ENCODE results near the gene RNF31. TPM values are rescaled to one million over a fixed set of nuclear protein-coding genes. Genes with fewer than 3 reads are reported as not detected.

RNF31 gene
- total RNA-seq, 2 donors from 2014 or later = 73.8 to 76.9 TPM

DNA sequence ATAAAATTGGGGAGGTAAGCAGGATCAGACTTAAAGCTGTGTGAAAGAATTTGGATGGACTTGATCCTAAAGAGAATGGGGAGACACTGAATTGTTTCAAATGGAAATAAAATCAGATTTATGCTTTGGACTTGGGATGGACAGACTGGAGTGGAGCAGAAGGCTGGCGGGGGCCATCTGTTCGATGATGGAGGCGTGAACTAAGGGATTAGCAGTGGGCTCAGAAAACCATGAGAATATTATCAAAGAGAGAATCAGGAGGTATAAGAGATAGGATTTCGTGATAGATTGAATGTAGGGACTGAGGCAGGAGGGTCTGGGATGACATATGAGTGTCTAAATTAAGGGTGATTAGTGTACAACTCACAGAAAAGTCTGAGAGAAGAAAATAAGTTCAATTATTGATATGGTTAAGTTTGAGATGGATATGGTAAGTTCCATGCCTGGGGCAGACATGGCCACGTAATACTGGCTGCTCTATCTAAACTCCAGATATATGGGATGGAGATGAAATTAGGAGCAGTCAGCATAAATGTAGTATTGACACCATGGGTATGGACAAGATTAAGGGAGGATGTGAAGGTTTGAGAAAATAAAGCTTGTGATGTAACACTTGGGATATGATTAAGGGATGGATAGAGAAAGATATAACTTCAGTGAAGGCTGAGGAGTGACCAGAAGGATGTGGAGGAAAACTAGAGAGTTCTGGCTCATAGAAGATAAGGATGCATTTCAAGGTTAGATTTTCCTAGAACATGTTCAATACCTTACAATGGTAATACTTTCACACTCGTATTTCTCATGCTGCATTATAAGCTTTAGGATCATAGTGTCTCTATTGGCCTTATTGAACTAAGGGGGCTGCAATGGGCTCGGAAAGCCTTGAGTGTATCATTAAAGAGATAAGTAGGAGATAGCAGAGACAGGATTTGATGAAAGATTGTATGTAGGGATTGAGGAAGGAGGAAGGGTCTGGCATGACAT is 57.2 kb downstream of the RNF31 start:
- no peaks in the 10 kb centered on the region for H3K36me3 ChIP-seq
- no peak for DNase-seq (ENCODE audit: low spot score)
- H3K27ac ChIP-seq = no peak overlapping the region
- no peaks in the 10 kb centered on the region for H3K4me1 ChIP-seq (replicated peaks)
- TF ChIP-seq POLR2AphosphoS5 (IDR thresholded peaks at IDR 0.05) = no peak
- TF ChIP-seq POLR2A (IDR thresholded peaks at IDR 0.05) = no peak
- TF ChIP-seq, protein P1, sequence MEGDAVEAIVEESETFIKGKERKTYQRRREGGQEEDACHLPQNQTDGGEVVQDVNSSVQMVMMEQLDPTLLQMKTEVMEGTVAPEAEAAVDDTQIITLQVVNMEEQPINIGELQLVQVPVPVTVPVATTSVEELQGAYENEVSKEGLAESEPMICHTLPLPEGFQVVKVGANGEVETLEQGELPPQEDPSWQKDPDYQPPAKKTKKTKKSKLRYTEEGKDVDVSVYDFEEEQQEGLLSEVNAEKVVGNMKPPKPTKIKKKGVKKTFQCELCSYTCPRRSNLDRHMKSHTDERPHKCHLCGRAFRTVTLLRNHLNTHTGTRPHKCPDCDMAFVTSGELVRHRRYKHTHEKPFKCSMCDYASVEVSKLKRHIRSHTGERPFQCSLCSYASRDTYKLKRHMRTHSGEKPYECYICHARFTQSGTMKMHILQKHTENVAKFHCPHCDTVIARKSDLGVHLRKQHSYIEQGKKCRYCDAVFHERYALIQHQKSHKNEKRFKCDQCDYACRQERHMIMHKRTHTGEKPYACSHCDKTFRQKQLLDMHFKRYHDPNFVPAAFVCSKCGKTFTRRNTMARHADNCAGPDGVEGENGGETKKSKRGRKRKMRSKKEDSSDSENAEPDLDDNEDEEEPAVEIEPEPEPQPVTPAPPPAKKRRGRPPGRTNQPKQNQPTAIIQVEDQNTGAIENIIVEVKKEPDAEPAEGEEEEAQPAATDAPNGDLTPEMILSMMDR (IDR thresholded peaks at IDR 0.05) = no peak
- intact Hi-C loops (cut with DNase I) = no loop called here
- H3K27me3 ChIP-seq (replicated peaks; ENCODE audit: insufficient read depth) = no peaks in the 10 kb centered on the region
- no peak overlapping the region for H3K4me3 ChIP-seq
- WGBS = 93% methylated on average over 7 of the region's 7 CpGs
- no peaks in the 10 kb centered on the region for H3K9me3 ChIP-seq

DNA sequence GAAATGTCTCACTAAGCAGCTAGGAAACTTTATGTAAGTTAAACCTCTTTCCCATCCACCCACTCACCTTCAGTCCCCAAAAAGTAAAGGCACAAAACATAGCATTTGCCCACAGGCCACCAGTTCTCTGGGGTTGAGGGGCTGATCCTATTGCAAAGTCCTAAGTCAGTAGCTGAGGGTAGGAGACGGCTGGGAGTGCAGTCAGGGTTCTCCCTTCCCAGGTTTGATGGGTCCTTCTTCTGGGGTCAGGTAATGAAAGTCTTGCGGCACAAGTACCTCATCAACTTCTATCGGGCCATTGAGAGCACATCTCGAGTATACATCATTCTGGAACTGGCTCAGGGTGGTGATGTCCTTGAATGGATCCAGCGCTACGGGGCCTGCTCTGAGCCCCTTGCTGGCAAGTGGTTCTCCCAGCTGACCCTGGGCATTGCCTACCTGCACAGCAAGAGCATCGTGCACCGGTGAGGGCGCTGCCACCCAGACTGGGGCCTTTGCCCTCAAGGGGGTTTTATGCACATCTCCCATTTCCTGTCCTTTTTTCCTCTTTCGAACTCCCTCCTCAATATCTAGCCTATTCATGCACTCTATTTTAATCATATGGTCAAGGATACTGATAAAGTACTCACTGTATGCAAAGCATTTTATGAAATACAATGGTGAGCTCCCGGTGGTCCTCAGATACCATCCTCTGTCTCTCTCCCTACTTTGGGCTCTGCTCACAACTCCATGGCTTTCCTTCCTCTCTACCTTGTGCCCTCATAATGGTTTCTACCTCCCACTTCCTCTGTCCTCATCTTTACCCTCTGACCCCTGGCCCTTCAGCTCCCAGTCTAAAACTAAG is 59.2 kb downstream of the RNF31 start:
- WGBS = 98% methylated on average over 11 of the region's 11 CpGs
- Histone ChIP-seq H3K27me3 (replicated peaks; ENCODE audit: insufficient read depth) (no peaks in the 10 kb centered on the region), H3K4me1 (replicated peaks) (no peaks in the 10 kb centered on the region), H3K27ac (no peak overlapping the region), H3K4me3 (no peak overlapping the region), H3K36me3 (no peaks in the 10 kb centered on the region), H3K9me3 (no peaks in the 10 kb centered on the region)
- no peak for DNase-seq (ENCODE audit: low spot score)
- intact Hi-C loops (cut with DNase I) = no loop called here
- no peak for TF ChIP-seq POLR2AphosphoS5 (IDR thresholded peaks at IDR 0.05)
- TF ChIP-seq, protein P1 (IDR thresholded peaks at IDR 0.05) = no peak
- no peak for TF ChIP-seq POLR2A (IDR thresholded peaks at IDR 0.05)

DNA sequence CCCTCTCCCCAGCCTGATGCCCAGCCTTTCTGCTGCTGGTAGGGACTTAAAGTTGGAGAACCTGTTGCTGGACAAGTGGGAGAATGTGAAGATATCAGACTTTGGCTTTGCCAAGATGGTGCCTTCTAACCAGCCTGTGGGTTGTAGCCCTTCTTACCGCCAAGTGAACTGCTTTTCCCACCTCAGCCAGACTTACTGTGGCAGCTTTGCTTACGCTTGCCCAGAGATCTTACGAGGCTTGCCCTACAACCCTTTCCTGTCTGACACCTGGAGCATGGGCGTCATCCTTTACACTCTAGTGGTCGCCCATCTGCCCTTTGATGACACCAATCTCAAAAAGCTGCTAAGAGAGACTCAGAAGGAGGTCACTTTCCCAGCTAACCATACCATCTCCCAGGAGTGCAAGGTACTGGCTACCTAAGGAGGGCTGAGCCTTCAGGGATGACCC is 59.8 kb downstream of the RNF31 start:
- WGBS = 97% methylated on average over 5 of the region's 5 CpGs
- no peaks in the 10 kb centered on the region for H3K36me3 ChIP-seq
- H3K27ac ChIP-seq = no peak overlapping the region
- no peak for DNase-seq (ENCODE audit: low spot score)
- H3K27me3 ChIP-seq (replicated peaks; ENCODE audit: insufficient read depth) = no peaks in the 10 kb centered on the region
- TF ChIP-seq POLR2AphosphoS5 (IDR thresholded peaks at IDR 0.05) (no peak), POLR2A (IDR thresholded peaks at IDR 0.05) (no peak)
- TF ChIP-seq, protein P1 (IDR thresholded peaks at IDR 0.05) = no peak
- no peak overlapping the region for H3K4me3 ChIP-seq
- no peaks in the 10 kb centered on the region for H3K4me1 ChIP-seq (replicated peaks)
- H3K9me3 ChIP-seq = no peaks in the 10 kb centered on the region
- intact Hi-C loops (cut with DNase I) = no loop called here

GRCh38 chr14:24207625-24208024 is 60.3 kb downstream of the RNF31 start:
- Histone ChIP-seq H3K27ac (no peak overlapping the region), H3K4me1 (replicated peaks) (no peaks in the 10 kb centered on the region), H3K36me3 (no peaks in the 10 kb centered on the region), H3K9me3 (no peaks in the 10 kb centered on the region), H3K4me3 (no peak overlapping the region), H3K27me3 (replicated peaks; ENCODE audit: insufficient read depth) (no peaks in the 10 kb centered on the region)
- TF ChIP-seq POLR2A (IDR thresholded peaks at IDR 0.05) (no peak), POLR2AphosphoS5 (IDR thresholded peaks at IDR 0.05) (no peak)
- TF ChIP-seq, protein P1 (IDR thresholded peaks at IDR 0.05) = no peak
- 98% methylated on average over 2 of the region's 2 CpGs for WGBS
- intact Hi-C loops (cut with DNase I) = no loop called here
- no peak for DNase-seq (ENCODE audit: low spot score)

Small RNA genes lying within 50 kb of the gene (microRNA-seq; reads per million reads assigned to microRNA genes)
- gene MIR7703 = not detected

Small RNA genes lying within 50 kb of the gene (small RNA-seq; reads per million reads assigned to genes)
- gene AL136295.4 = 0 reads per million in 2 donors
- gene CHMP4A = 0 reads per million in 2 donors
- 0 reads per million in 2 donors for gene IPO4
- 0 reads per million in 2 donors for gene IRF9
- gene RNA5SP383 = 0.60 to 1.0 reads per million in 2 donors

Other genes with a start within 250 kb of the RNF31 start
- gene DHRS4, start 193.7 kb upstream of the RNF31 start, total RNA-seq = 10 to 100 TPM; 37.0 to 40.6 TPM
- gene DHRS4L2, start 158.6 kb upstream of the RNF31 start, total RNA-seq = 10 to 100 TPM; 13.1 to 17.9 TPM
- 1 to 10 TPM in 1 of 2 donors, under 1 TPM in 1; 0.59 to 3.9 TPM for gene CARMIL3, start 95.5 kb upstream of the RNF31 start, total RNA-seq
- 1 to 10 TPM; 1.8 to 8.8 TPM for gene CPNE6, start 75.9 kb upstream of the RNF31 start, total RNA-seq
- gene PCK2, start 53.2 kb upstream of the RNF31 start, total RNA-seq = 10 to 100 TPM; 15.4 to 21.8 TPM
- 100 to 1,000 TPM; 111 to 115 TPM for gene DCAF11, start 32.7 kb upstream of the RNF31 start, total RNA-seq
- 1 to 10 TPM; 4.3 to 4.7 TPM for gene NRL, start 32.5 kb upstream of the RNF31 start, total RNA-seq
- 1 to 10 TPM in 1 of 2 donors, not detected in 1; 2.0 TPM for gene FITM1, start 16.8 kb upstream of the RNF31 start, total RNA-seq
- 100 to 1,000 TPM in 1 of 2 donors, 10 to 100 TPM in 1; 85.4 to 213 TPM for gene PSME1, start 11.3 kb upstream of the RNF31 start, total RNA-seq
- 10 to 100 TPM; 13.1 to 13.6 TPM for gene EMC9, start 5.9 kb upstream of the RNF31 start, total RNA-seq
- 10 to 100 TPM; 34.5 to 89.3 TPM for gene PSME2, start 888 bp upstream of the RNF31 start, total RNA-seq
- 10 to 100 TPM; 61.5 to 82.9 TPM for gene IRF9, start 13.8 kb downstream of the RNF31 start, total RNA-seq
- 10 to 100 TPM in 1 of 2 donors, 1 to 10 TPM in 1; 5.6 to 25.4 TPM for gene REC8, start 24.6 kb downstream of the RNF31 start, total RNA-seq
- gene IPO4, start 41.3 kb downstream of the RNF31 start, total RNA-seq = 10 to 100 TPM; 42.6 to 44.5 TPM
- 100 to 1,000 TPM in 1 of 2 donors, 10 to 100 TPM in 1; 68.9 to 113 TPM for gene TM9SF1, start 47.9 kb downstream of the RNF31 start, total RNA-seq
- gene TSSK4, start 58.2 kb downstream of the RNF31 start, total RNA-seq = 1 to 10 TPM in 1 of 2 donors, not detected in 1; 1.2 TPM
- gene CHMP4A, start 66.0 kb downstream of the RNF31 start, total RNA-seq = 10 to 100 TPM; 61.5 to 66.8 TPM
- gene MDP1, start 68.6 kb downstream of the RNF31 start, total RNA-seq = 10 to 100 TPM; 19.1 to 25.5 TPM
- gene NEDD8, start 84.9 kb downstream of the RNF31 start, total RNA-seq = 100 to 1,000 TPM; 114 to 185 TPM
- gene GMPR2, start 85.4 kb downstream of the RNF31 start, total RNA-seq = 100 to 1,000 TPM in 1 of 2 donors, 10 to 100 TPM in 1; 54.5 to 106 TPM
- 10 to 100 TPM; 65.5 to 66.8 TPM for gene TINF2, start 95.1 kb downstream of the RNF31 start, total RNA-seq
- 10 to 100 TPM in 1 of 2 donors, 1 to 10 TPM in 1; 6.6 to 11.4 TPM for gene TGM1, start 115.7 kb downstream of the RNF31 start, total RNA-seq
- 10 to 100 TPM; 45.5 to 63.5 TPM for gene RABGGTA, start 124.1 kb downstream of the RNF31 start, total RNA-seq
- 10 to 100 TPM; 16.9 to 74.0 TPM for gene DHRS1, start 152.3 kb downstream of the RNF31 start, total RNA-seq
- 10 to 100 TPM; 21.2 to 22.9 TPM for gene NOP9, start 152.4 kb downstream of the RNF31 start, total RNA-seq
- 10 to 100 TPM in 1 of 2 donors, 1 to 10 TPM in 1; 9.1 to 17.8 TPM for gene CIDEB, start 160.5 kb downstream of the RNF31 start, total RNA-seq
- gene LTB4R2, start 162.6 kb downstream of the RNF31 start, total RNA-seq = 10 to 100 TPM; 19.5 to 27.3 TPM
- 10 to 100 TPM; 11.8 to 14.2 TPM for gene LTB4R, start 164.0 kb downstream of the RNF31 start, total RNA-seq
- 10 to 100 TPM; 19.4 to 28.7 TPM for gene ADCY4, start 187.6 kb downstream of the RNF31 start, total RNA-seq
- 1 to 10 TPM; 1.9 to 7.6 TPM for gene RIPK3, start 192.5 kb downstream of the RNF31 start, total RNA-seq
- 10 to 100 TPM in 1 of 2 donors, 1 to 10 TPM in 1; 6.3 to 41.1 TPM for gene NFATC4, start 220.7 kb downstream of the RNF31 start, total RNA-seq